ENCODE results near the gene APOBEC4. TPM values are rescaled to one million over a fixed set of nuclear protein-coding genes. Genes with fewer than 3 reads are reported as not detected.
A peak's percentile ranks its signal among the peaks of the same experiment; 100 is the strongest.

The APOBEC4 gene
- total RNA-seq, 4 donors from 2014 or later, result not detected

- TF ChIP-seq CTCF (IDR thresholded peaks at IDR 0.05) (no peak), EP300 (IDR thresholded peaks at IDR 0.05) (no peak), POLR2A (IDR thresholded peaks at IDR 0.05) (no peak), POLR2AphosphoS5 (IDR thresholded peaks at IDR 0.05) (no peak)
- H3K4me3 ChIP-seq, result no peak overlapping the region
- no peak for ATAC-seq
Measured at GRCh38 chr1:183693521-183693920, 40.4 kb upstream of the APOBEC4 start.

DNA sequence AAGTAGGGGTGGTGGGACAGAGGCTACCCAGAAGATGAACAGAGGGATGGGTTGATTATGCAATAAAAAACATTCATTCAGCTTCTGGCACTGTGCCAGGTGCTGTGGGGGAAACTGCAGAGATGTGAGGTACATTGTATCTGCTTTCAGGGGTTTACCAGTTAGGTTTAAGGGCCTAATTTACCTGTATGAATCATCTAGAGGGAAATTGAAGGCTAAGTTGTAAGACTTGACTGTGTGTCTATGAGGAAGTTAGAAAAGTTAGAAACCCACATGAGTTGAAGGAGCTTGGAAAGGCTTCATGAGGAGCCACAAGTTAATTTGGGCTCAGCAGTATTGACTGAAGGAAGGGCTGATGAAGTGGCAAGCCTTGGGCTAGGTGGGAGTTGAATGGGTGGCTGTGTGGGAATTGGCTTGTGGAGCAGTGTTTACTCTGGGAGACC, 36.7 kb upstream of the APOBEC4 start:
- ATAC-seq, result no peak
- Histone ChIP-seq H3K27ac (no peak overlapping the region), H3K27me3 (no peaks in the 10 kb centered on the region), H3K36me3 (no peaks in the 10 kb centered on the region), H3K4me1 (peaks cover 0 to 14% (median 0%) of the 10 kb centered on the region in 3 donors), H3K9me3 (no peaks in the 10 kb centered on the region), H3K4me3 (no peak overlapping the region)
- TF ChIP-seq CTCF (IDR thresholded peaks at IDR 0.05), result no peak
- TF ChIP-seq POLR2AphosphoS5 (IDR thresholded peaks at IDR 0.05), result no peak
- no peak for TF ChIP-seq EP300 (IDR thresholded peaks at IDR 0.05)
- no peak for TF ChIP-seq POLR2A (IDR thresholded peaks at IDR 0.05)

More at GRCh38 chr1:183693521-183693920, 40.4 kb upstream of the APOBEC4 start:
- Histone ChIP-seq H3K36me3 (no peaks in the 10 kb centered on the region), H3K27me3 (no peaks in the 10 kb centered on the region), H3K4me1 (peaks cover 0 to 15% (median 0%) of the 10 kb centered on the region in 3 donors), H3K27ac (no peak overlapping the region), H3K9me3 (no peaks in the 10 kb centered on the region)

DNA sequence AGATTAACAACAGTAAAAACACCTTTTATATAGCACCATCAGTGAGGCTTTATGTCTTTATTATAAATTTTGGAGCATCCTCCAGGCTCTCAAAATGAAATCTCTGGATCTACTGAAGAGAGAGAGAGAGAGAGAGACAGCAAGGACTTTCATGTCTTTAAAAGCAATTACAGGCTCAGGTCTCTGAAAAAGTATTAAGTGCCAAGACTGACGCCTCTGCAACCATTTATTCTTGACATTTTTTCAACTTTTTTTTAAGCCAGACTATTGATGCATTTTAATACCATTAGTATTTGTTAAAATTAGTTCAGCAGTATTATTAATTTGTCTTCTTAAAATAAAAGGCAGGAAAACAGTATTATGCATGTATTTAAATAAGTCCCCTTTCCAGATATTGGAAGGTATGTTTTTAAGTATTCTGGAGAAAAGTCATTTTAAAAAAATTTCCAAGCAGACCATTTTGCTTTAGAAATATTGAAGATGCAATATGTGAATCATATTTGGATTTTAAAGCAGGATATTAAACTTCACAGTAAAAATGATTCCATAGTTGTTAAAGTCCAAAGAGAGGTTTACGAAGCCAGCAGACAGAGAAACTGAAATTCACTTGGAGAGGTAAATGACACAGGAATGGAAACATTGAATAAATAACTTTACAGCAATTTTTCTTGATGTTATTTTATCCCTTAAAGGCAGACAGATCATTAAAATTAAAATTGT, 35.4 kb upstream of the APOBEC4 start:
- Histone ChIP-seq H3K27ac (no peak overlapping the region), H3K36me3 (no peaks in the 10 kb centered on the region), H3K4me1 (peaks cover 0 to under 1% (median 0%) of the 10 kb centered on the region in 3 donors), H3K9me3 (no peaks in the 10 kb centered on the region), H3K4me3 (no peak overlapping the region), H3K27me3 (no peaks in the 10 kb centered on the region)
- WGBS, 2 donors (ENCODE audit: low coverage in 1 of 2), result 71% methylated on average over 2 of the region's 2 CpGs
- TF ChIP-seq EP300 (IDR thresholded peaks at IDR 0.05) (no peak), POLR2AphosphoS5 (IDR thresholded peaks at IDR 0.05) (no peak), CTCF (IDR thresholded peaks at IDR 0.05) (no peak), POLR2A (IDR thresholded peaks at IDR 0.05) (no peak)
- ATAC-seq, result no peak

- H3K9me3 ChIP-seq, result no peaks in the 10 kb centered on the region
- peak; percentile 50 for ATAC-seq
- H3K27ac ChIP-seq, result no peak overlapping the region
- H3K4me1 ChIP-seq, result no peaks in the 10 kb centered on the region
- TF ChIP-seq POLR2AphosphoS5 (IDR thresholded peaks at IDR 0.05) (no peak), POLR2A (IDR thresholded peaks at IDR 0.05) (no peak), EP300 (IDR thresholded peaks at IDR 0.05) (no peak), CTCF (IDR thresholded peaks at IDR 0.05) (no peak)
- 71 to 100% methylated on average over 2 of the region's 2 CpGs for WGBS, 2 donors (ENCODE audit: low coverage in 1 of 2)
- H3K27me3 ChIP-seq, result no peaks in the 10 kb centered on the region
- no peaks in the 10 kb centered on the region for H3K36me3 ChIP-seq
- no peak overlapping the region for H3K4me3 ChIP-seq
Measured at GRCh38 chr1:183687546-183688304, 34.6 kb upstream of the APOBEC4 start.

DNA sequence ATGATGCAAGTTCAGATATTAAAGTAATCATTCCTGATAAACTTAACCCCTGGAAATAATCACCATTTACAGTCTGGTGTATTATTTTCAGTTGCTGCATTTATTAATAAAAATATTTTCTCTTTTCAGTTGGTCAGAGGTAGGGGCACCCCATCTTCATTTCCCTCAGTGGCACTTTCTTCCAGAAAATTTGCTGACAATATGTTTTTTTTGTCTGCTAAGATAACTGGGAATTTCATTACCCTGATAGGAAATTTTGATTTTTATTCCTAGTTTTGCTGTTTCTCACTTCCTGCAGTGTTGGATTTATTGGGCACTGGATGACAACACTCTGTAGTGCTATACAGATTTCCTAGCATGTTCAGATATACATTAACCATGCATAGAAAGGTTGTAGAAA, 33.1 kb upstream of the APOBEC4 start:
- Histone ChIP-seq H3K36me3 (no peaks in the 10 kb centered on the region), H3K4me1 (no peaks in the 10 kb centered on the region), H3K9me3 (no peaks in the 10 kb centered on the region), H3K27ac (no peak overlapping the region), H3K4me3 (no peak overlapping the region), H3K27me3 (no peaks in the 10 kb centered on the region)
- ATAC-seq, result no peak
- TF ChIP-seq POLR2A (IDR thresholded peaks at IDR 0.05) (no peak), EP300 (IDR thresholded peaks at IDR 0.05) (no peak), POLR2AphosphoS5 (IDR thresholded peaks at IDR 0.05) (no peak)

Measured in gastroesophageal sphincter (tissue), 4 donors.